Neuron (in vitro differentiated cells): ENCODE measurements around the gene RNF144B.

Experiments
- H2AFZ ChIP-seq: one replicate; pipeline ENCODE4 v1.6.1; 2013; ENCODE audit warnings: low read depth, mild to moderate bottlenecking, inconsistent platforms, low read length, moderate library complexity
- H3K27me3 ChIP-seq: one replicate; pipeline ENCODE4 v1.6.1; 2013; ENCODE audit warnings: low read length; ENCODE audit not compliant: insufficient read depth
- H3K36me3 ChIP-seq: one replicate; pipeline ENCODE4 v1.6.1; 2013; ENCODE audit warnings: low read length; ENCODE audit not compliant: insufficient read depth
- H3K4me1 ChIP-seq: one replicate; pipeline ENCODE4 v1.6.1; 2013; ENCODE audit warnings: low read length; ENCODE audit not compliant: insufficient read depth
- H3K4me3 ChIP-seq: 2 replicates; pipeline ENCODE4 v1.5.1; 2013; ENCODE audit warnings: mild to moderate bottlenecking, low read length, moderate library complexity
- H3K9me3 ChIP-seq: one replicate; pipeline ENCODE4 v1.6.1; 2013; ENCODE audit warnings: low read length

RNF144B gene

GRCh38 chr6:18506382-18507017 lies 119.3 kb downstream of the RNF144B start:
- Histone ChIP-seq H3K4me3 (no peak overlapping the region), H2AFZ (peak overlapping the region; percentile 48), H3K27me3 (no peaks in the 10 kb centered on the region), H3K36me3 (no peaks in the 10 kb centered on the region), H3K9me3 (no peaks in the 10 kb centered on the region), H3K4me1 (peaks cover 7% of the 10 kb centered on the region)

DNA sequence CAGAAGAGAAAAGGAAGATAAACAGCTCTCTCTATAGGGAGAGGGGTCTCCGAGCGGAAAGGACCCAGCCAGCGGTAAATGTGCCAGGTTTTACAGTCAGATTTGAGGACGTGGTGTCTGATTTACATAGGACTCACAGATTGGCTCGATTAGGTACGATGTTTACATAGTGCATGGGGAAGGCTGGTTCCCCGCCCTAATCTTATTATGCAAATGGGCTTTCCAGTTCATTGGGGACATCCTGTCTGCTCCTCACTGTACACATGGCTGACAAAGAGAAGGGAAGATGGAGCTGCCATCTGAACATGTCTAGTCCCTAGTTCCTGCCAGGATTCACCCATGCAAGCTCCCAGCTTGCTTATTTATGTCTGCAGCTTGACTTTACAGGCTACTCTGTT lies 119.9 kb downstream of the RNF144B start:
- no peak overlapping the region for H3K4me3 ChIP-seq
- no peaks in the 10 kb centered on the region for H3K36me3 ChIP-seq
- peaks cover 7% of the 10 kb centered on the region for H3K4me1 ChIP-seq
- no peaks in the 10 kb centered on the region for H3K27me3 ChIP-seq
- no peaks in the 10 kb centered on the region for H3K9me3 ChIP-seq
- no peak overlapping the region for H2AFZ ChIP-seq

GRCh38 chr6:18507561-18507960 lies 120.4 kb downstream of the RNF144B start:
- H3K36me3 ChIP-seq = no peaks in the 10 kb centered on the region
- H3K9me3 ChIP-seq = no peaks in the 10 kb centered on the region
- no peak overlapping the region for H3K4me3 ChIP-seq
- H3K27me3 ChIP-seq = no peaks in the 10 kb centered on the region
- no peak overlapping the region for H2AFZ ChIP-seq
- H3K4me1 ChIP-seq = peaks cover 7% of the 10 kb centered on the region

GRCh38 chr6:18509871-18510643 lies 122.9 kb downstream of the RNF144B start:
- H3K36me3 ChIP-seq = no peaks in the 10 kb centered on the region
- no peak overlapping the region for H2AFZ ChIP-seq
- no peak overlapping the region for H3K4me3 ChIP-seq
- H3K9me3 ChIP-seq = no peaks in the 10 kb centered on the region
- H3K4me1 ChIP-seq = peaks cover 7% of the 10 kb centered on the region
- no peaks in the 10 kb centered on the region for H3K27me3 ChIP-seq

GRCh38 chr6:18510644-18511033 lies 123.5 kb downstream of the RNF144B start:
- H3K4me1 ChIP-seq = peaks cover 7% of the 10 kb centered on the region
- no peaks in the 10 kb centered on the region for H3K27me3 ChIP-seq
- H3K4me3 ChIP-seq = no peak overlapping the region
- no peaks in the 10 kb centered on the region for H3K9me3 ChIP-seq
- H2AFZ ChIP-seq = no peak overlapping the region
- no peaks in the 10 kb centered on the region for H3K36me3 ChIP-seq

DNA sequence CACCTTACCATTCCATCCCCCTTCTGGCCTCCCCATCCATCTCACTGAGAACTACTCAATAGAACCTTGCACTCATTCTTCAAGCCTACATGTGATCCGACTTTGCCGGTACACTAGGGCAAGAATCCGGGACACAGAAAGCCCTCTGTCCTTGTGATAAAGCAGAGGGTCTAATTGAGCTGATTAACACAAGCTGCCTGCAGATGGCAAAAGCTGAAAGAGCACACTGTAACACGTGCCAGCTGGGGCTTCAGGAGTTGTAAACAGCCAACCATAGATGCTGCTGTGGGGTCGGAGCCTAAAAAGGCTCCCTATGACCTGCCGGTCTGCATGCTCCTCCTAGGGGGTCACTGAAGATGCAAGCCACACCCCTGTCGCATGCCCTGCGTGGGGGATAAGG lies 124.1 kb downstream of the RNF144B start:
- H3K9me3 ChIP-seq = no peaks in the 10 kb centered on the region
- H3K36me3 ChIP-seq = no peaks in the 10 kb centered on the region
- peaks cover 12% of the 10 kb centered on the region for H3K4me1 ChIP-seq
- no peaks in the 10 kb centered on the region for H3K27me3 ChIP-seq
- H3K4me3 ChIP-seq = no peak overlapping the region
- H2AFZ ChIP-seq = no peak overlapping the region

GRCh38 chr6:18513253-18513798 lies 126.2 kb downstream of the RNF144B start:
- Histone ChIP-seq H3K36me3 (no peaks in the 10 kb centered on the region), H3K9me3 (no peaks in the 10 kb centered on the region), H3K4me3 (no peak overlapping the region), H3K4me1 (peaks cover 5% of the 10 kb centered on the region), H3K27me3 (no peaks in the 10 kb centered on the region), H2AFZ (no peak overlapping the region)

DNA sequence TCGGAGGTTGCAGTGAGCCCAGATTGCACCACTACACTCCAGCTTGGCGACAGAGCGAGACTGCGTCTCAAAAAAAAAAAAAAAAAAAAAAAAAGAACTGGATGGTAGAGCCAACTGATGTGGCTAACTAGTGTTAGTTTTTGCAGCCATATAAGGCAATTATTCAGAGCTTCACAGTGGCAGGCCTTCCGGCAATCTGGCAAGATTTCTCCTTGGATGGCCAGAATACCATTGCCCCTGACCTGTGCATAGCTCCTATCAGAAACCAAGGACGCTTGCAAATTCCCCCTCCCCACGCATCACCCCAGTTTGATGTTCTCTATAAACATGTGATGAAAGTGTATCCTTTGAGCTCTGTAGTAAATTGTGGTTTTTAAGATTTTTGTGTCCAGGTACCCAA lies 127.0 kb downstream of the RNF144B start:
- H3K4me3 ChIP-seq = no peak overlapping the region
- H3K27me3 ChIP-seq = no peaks in the 10 kb centered on the region
- no peak overlapping the region for H2AFZ ChIP-seq
- H3K36me3 ChIP-seq = no peaks in the 10 kb centered on the region
- no peaks in the 10 kb centered on the region for H3K9me3 ChIP-seq
- H3K4me1 ChIP-seq = peaks cover 5% of the 10 kb centered on the region

DNA sequence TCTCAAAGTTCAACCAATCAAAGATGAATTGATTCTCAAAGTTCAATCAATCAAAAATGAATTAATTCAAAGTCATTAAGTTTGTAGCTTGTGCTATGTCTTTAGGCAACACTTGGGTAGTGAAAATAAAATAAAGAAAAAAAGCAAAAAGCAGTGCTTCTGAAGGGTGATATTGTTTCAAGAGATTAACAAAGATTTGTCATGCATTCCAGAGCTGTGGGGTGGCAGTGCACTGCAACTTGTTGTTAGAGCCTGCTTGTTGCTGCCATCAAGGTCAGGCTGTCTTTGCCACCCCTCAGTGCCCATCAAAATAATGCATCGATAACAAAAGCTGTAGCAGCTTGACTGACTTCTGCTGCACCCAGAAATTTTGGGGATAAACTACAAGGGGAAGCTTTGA lies 128.6 kb downstream of the RNF144B start:
- H3K4me1 ChIP-seq = peaks cover 5% of the 10 kb centered on the region
- H3K27me3 ChIP-seq = no peaks in the 10 kb centered on the region
- no peak overlapping the region for H2AFZ ChIP-seq
- no peaks in the 10 kb centered on the region for H3K9me3 ChIP-seq
- H3K36me3 ChIP-seq = no peaks in the 10 kb centered on the region
- no peak overlapping the region for H3K4me3 ChIP-seq
